ENCODE results near the gene HSPA1B.
A peak's percentile ranks its signal among the peaks of the same experiment; 100 is the strongest.

GRCh38 chr6:31795616-31796298 lies 31.8 kb upstream of the HSPA1B start, which contains the start of gene VARS1:
- TF ChIP-seq RAD21 (conservative IDR thresholded peaks at IDR 0.05 in 1 of 2, IDR thresholded peaks at IDR 0.05 in 1 of 2) (peak; percentile 31 to 70; a peak in 4 of 5 replicates), ZNF302 (CRISPR knock-in tag; IDR thresholded peaks at IDR 0.05) (no peak), JUNB (IDR thresholded peaks at IDR 0.05) (no peak), CTCF (IDR thresholded peaks at IDR 0.05) (peak; percentile 67), POLR2A (IDR thresholded peaks at IDR 0.05; ENCODE audit: low read length) (no peak; the same call in none of the 2 replicates), MAX (IDR thresholded peaks at IDR 0.05) (peak; percentile 96), RCOR1 (IDR thresholded peaks at IDR 0.05; ENCODE audit: low read depth, low read length) (no peak), MYC (IDR thresholded peaks at IDR 0.05; ENCODE audit: borderline replicate concordance, low read length) (peak; percentile 78; the same call in 1 of the 2 replicates), RFX5 (IDR thresholded peaks at IDR 0.05) (no peak), SMC3 (IDR thresholded peaks at IDR 0.05) (peak; percentile 72)
- TF ChIP-seq, protein P1, sequence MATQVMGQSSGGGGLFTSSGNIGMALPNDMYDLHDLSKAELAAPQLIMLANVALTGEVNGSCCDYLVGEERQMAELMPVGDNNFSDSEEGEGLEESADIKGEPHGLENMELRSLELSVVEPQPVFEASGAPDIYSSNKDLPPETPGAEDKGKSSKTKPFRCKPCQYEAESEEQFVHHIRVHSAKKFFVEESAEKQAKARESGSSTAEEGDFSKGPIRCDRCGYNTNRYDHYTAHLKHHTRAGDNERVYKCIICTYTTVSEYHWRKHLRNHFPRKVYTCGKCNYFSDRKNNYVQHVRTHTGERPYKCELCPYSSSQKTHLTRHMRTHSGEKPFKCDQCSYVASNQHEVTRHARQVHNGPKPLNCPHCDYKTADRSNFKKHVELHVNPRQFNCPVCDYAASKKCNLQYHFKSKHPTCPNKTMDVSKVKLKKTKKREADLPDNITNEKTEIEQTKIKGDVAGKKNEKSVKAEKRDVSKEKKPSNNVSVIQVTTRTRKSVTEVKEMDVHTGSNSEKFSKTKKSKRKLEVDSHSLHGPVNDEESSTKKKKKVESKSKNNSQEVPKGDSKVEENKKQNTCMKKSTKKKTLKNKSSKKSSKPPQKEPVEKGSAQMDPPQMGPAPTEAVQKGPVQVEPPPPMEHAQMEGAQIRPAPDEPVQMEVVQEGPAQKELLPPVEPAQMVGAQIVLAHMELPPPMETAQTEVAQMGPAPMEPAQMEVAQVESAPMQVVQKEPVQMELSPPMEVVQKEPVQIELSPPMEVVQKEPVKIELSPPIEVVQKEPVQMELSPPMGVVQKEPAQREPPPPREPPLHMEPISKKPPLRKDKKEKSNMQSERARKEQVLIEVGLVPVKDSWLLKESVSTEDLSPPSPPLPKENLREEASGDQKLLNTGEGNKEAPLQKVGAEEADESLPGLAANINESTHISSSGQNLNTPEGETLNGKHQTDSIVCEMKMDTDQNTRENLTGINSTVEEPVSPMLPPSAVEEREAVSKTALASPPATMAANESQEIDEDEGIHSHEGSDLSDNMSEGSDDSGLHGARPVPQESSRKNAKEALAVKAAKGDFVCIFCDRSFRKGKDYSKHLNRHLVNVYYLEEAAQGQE (IDR thresholded peaks at IDR 0.05): no peak

Data from A549 (cell line).